Germinal center (tissue), 1 donor: ENCODE data around the gene HOOK2.
"Not testable (repeated sequence)": the region's sequence is repeated elsewhere in the genome, so short reads cannot be mapped to it uniquely, and the experiment has no call there.

Experiments used
- DNase-seq: peaks from one replicate; pipeline ENCODE4 v3.0.0; 2012; ENCODE audit warnings: mixed read lengths, low spot score

Gene HOOK2

GRCh38 chr19:12721656-12722565 lies 53.4 kb downstream of the HOOK2 start:
- peak; percentile 75 for DNase-seq

DNA sequence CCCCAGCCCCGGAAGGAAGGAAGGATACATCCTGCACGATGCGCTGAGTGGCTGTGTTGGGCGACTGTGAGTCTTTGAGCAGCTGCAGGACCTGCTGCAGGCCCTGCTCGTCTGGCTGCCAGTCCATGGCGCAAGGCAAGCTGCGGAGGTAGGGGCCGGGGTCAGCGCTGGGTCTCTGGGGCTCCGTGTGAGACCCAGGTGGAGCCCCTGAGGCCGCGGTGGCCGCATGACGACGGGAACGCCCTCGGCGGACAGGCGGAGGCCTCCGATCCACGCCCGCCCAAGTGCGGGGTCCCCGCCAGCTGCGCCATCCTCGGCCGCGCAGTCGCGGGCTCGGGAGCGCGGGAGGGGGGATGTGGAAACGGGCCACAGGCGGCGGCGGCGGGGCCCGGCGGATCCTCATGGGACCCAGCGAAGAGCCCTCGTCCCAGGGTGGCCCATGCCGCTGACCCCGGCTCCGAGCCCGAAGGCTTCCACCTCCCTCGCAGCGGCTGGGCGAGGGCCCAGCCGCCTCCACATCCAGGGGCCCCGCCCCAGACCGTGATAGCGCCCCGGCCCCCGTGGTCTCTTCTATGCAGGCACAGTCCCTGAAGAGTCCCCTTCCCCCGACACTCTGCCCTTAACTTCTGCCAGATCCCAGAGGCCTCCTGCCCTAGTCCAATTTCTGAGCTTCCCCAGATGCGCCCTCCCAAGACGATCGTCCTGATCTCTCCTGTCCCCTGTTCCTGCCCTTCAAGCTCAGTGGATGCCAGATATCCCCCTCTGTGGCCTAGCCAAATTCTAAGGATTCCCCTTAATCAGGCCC lies 54.3 kb downstream of the HOOK2 start:
- DNase-seq, result no peak

DNA sequence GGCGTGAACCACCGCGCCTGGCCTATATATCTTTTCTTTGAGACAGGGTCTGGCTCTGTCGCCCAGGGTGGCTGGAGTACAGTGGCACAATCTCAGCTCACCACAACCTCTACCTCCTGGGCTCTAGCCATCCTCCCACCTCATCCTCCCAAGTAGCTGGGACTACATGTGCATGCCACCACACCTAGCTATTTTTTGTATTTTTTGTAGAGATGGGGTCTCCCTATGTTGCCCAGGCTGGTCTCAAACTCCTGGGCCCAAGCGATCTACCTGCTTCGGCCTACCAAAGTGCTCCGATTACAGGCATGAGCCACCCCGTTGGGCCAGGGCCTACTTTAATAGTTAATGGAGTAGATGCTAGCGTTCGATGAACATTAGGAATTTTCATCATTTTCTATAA lies 55.1 kb downstream of the HOOK2 start:
- DNase-seq, result no peak

DNA sequence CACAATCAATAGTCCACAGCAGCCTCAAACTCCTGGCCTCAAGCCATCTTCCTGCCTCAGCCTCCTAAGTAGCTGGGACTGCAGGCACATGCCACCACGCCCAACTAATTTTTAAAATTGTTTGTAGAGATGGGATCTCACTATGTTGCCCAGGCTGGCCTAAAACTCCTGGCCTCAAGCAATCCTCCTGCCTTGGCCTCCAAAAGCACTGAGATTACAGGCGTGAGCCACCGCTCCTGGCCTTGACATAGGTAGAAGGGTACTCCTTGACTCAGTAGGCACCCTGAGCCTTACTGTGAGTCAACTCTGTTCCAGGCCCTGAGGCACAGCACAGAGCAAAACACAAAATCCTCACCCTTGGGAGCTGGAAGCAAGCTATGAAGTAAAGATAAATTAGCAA lies 59.4 kb downstream of the HOOK2 start:
- DNase-seq, result no peak

DNA sequence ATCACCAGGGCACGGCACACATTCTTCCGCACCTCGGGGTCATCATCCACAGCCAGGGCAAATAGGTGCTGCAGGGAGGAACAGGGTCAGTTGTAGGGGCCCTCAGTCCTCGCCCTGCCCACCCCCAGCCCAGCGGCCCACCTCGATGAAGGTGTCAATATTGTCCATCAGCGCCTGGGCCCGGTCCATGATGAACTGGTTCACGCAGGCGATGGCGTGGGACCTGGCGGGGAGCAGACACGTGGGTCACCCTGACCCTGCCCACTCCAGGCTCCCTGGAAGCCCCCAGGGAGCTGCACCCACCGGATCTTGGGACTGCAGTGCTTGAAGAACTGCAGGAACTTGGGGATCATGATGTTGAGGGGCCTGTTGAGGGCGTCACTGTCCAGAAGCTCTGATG lies 60.2 kb downstream of the HOOK2 start:
- DNase-seq, result no peak

GRCh38 chr19:12713304-12713703 lies 62.0 kb downstream of the HOOK2 start:
- DNase-seq, result not testable (repeated sequence)
